Measurements from ENCODE around the gene ANKMY2. TPM values are rescaled to one million over a fixed set of nuclear protein-coding genes. Genes with fewer than 3 reads are reported as not detected.

Gene ANKMY2
- total RNA-seq, 1 donor from 2014 or later: 12.3 TPM

DNA sequence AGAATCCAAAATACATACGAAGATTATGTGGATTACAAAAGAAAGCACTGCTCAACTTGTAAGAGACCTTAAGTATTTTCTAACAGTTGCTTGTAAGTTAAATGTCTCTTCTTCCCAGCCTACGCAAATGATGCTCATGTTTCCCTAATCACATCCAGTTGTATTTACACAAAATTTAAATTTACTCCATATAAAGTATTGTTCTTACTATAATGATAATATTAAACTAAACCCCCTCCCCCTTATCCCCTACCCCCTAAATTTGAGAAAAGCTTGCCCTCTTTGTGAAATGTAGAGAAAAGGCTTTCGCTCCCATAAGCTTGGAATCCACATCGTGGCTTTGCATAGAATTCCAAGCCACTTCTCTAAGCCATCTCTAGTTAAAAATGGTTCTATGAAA is 29.4 kb downstream of the ANKMY2 start:
- peaks cover 34% of the 10 kb centered on the region for H3K36me3 ChIP-seq
- H3K27me3 ChIP-seq: no peaks in the 10 kb centered on the region
- H3K27ac ChIP-seq: no peak overlapping the region
- H3K4me3 ChIP-seq: no peak overlapping the region
- DNase-seq (no peak), ATAC-seq (no peak)
- no peaks in the 10 kb centered on the region for H3K9me3 ChIP-seq
- intact Hi-C loops (cut with DNase I): no loop called here
- TF ChIP-seq, protein P1, sequence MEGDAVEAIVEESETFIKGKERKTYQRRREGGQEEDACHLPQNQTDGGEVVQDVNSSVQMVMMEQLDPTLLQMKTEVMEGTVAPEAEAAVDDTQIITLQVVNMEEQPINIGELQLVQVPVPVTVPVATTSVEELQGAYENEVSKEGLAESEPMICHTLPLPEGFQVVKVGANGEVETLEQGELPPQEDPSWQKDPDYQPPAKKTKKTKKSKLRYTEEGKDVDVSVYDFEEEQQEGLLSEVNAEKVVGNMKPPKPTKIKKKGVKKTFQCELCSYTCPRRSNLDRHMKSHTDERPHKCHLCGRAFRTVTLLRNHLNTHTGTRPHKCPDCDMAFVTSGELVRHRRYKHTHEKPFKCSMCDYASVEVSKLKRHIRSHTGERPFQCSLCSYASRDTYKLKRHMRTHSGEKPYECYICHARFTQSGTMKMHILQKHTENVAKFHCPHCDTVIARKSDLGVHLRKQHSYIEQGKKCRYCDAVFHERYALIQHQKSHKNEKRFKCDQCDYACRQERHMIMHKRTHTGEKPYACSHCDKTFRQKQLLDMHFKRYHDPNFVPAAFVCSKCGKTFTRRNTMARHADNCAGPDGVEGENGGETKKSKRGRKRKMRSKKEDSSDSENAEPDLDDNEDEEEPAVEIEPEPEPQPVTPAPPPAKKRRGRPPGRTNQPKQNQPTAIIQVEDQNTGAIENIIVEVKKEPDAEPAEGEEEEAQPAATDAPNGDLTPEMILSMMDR (IDR thresholded peaks at IDR 0.05): no peak
- no peaks in the 10 kb centered on the region for H3K4me1 ChIP-seq

- Histone ChIP-seq H3K36me3 (peaks cover 34% of the 10 kb centered on the region), H3K4me1 (no peaks in the 10 kb centered on the region), H3K27ac (no peak overlapping the region), H3K27me3 (no peaks in the 10 kb centered on the region), H3K4me3 (no peak overlapping the region), H3K9me3 (no peaks in the 10 kb centered on the region)
- ATAC-seq (peak; percentile 22), DNase-seq (no peak)
- intact Hi-C loops (cut with DNase I): no loop called here
- TF ChIP-seq, protein P1 (IDR thresholded peaks at IDR 0.05): no peak
These were observed 30.3 kb downstream of the ANKMY2 start for GRCh38 chr7:16615228-16615627.

GRCh38 chr7:16611711-16612110 is 33.8 kb downstream of the ANKMY2 start:
- Histone ChIP-seq H3K36me3 (peaks cover 36% of the 10 kb centered on the region), H3K27ac (no peak overlapping the region), H3K4me3 (no peak overlapping the region), H3K9me3 (no peaks in the 10 kb centered on the region), H3K4me1 (no peaks in the 10 kb centered on the region), H3K27me3 (no peaks in the 10 kb centered on the region)
- ATAC-seq: no peak
- no peak for DNase-seq
- intact Hi-C loops (cut with DNase I): no loop called here
- TF ChIP-seq, protein P1 (IDR thresholded peaks at IDR 0.05): no peak

GRCh38 chr7:16609842-16610450 is 35.6 kb downstream of the ANKMY2 start:
- intact Hi-C loops (cut with DNase I): no loop called here
- DNase-seq (no peak), ATAC-seq (peak; percentile 65)
- Histone ChIP-seq H3K27me3 (no peaks in the 10 kb centered on the region), H3K4me3 (no peak overlapping the region), H3K36me3 (peaks cover 24% of the 10 kb centered on the region), H3K27ac (no peak overlapping the region), H3K9me3 (no peaks in the 10 kb centered on the region), H3K4me1 (no peaks in the 10 kb centered on the region)
- TF ChIP-seq, protein P1 (IDR thresholded peaks at IDR 0.05): no peak

DNA sequence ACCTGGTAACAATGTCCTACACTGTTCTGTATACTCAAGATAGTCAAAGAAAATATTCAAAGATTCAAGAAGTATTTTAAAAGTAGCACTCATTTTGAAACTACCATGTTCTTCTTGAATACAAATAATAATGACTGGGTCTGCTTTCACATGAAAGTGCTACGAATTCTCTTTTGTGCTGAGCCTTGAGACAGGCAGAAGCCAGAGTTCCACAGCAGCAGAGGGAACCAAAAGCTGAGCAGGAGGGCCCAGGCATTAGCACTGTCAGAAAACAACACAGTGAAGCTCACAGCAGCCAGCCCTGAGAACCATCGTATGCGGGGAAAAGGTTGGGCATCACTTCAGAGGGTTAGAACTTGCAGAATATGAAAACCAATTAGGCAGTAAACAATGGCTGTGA is 38.9 kb downstream of the ANKMY2 start:
- no peak for DNase-seq
- Histone ChIP-seq H3K27ac (no peak overlapping the region), H3K9me3 (no peaks in the 10 kb centered on the region), H3K27me3 (no peaks in the 10 kb centered on the region), H3K36me3 (peaks cover 42% of the 10 kb centered on the region), H3K4me3 (no peak overlapping the region), H3K4me1 (no peaks in the 10 kb centered on the region)
- TF ChIP-seq, protein P1 (IDR thresholded peaks at IDR 0.05): no peak
- intact Hi-C loops (cut with DNase I): no loop called here
- ATAC-seq: no peak

DNA sequence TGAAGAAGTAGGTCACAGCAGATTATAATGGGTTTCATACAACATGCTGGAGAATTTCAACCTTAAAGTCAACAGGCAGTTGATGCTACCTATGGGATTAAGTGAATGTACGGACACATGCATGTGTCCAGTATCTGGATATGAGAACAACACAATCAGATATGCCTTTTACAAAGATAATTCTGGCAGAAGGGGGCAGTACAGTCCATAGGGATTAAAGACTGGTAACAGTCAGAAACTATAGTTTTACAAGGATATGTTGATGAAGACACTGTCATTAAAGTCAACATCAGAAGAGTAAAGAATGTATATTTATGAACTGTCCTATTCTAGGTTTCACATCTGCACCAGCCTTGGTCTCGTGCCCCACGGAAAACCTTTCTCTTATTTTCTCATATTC is 41.5 kb downstream of the ANKMY2 start:
- Histone ChIP-seq H3K4me3 (no peak overlapping the region), H3K9me3 (no peaks in the 10 kb centered on the region), H3K36me3 (peaks cover 61% of the 10 kb centered on the region), H3K4me1 (no peaks in the 10 kb centered on the region), H3K27me3 (no peaks in the 10 kb centered on the region), H3K27ac (no peak overlapping the region)
- DNase-seq (no peak), ATAC-seq (no peak)
- TF ChIP-seq, protein P1 (IDR thresholded peaks at IDR 0.05): peak; percentile 11
- intact Hi-C loops (cut with DNase I): no loop called here
